Astrocyte (in vitro differentiated cells and primary cell): ENCODE measurements around the gene ARHGAP26. TPM values are rescaled to one million over a fixed set of nuclear protein-coding genes. Genes with fewer than 3 reads are reported as not detected.

Experiments
- DNase-seq: peaks from one replicate; pipeline ENCODE4 v3.0.0-alpha.2; 2010; ENCODE audit warnings: low read depth
- FAIRE-seq: peaks from 2 replicates; lab custom pipeline; 2011; peaks lifted over from hg19 to GRCh38; lab: Jason Lieb, UNC
- H2AFZ ChIP-seq: 2 replicates; pipeline ENCODE4 v1.6.0; 2012; ENCODE audit warnings: low read depth, low read length, inconsistent platforms
- H3K27ac ChIP-seq: 2 replicates; pipeline ENCODE4 v1.5.1; 2011; ENCODE audit warnings: low read depth, low read length, inconsistent platforms
- H3K27me3 ChIP-seq: 2 replicates; pipeline ENCODE4 v1.6.0; 2011; ENCODE audit warnings: low read length, inconsistent platforms; ENCODE audit not compliant: insufficient read depth
- H3K36me3 ChIP-seq: 2 replicates; pipeline ENCODE4 v1.5.1; 2011; ENCODE audit warnings: low read length, inconsistent platforms; ENCODE audit not compliant: insufficient read depth
- H3K4me1 ChIP-seq: 2 replicates; pipeline ENCODE4 v1.5.1; 2011; ENCODE audit warnings: low read length, inconsistent platforms; ENCODE audit not compliant: insufficient read depth
- H3K4me2 ChIP-seq: 2 replicates; pipeline ENCODE4 v1.6.0; 2012; ENCODE audit warnings: low read length, inconsistent platforms
- H3K4me3 ChIP-seq: 2 replicates; pipeline ENCODE4 v1.5.1; 2011; ENCODE audit warnings: low read depth, mild to moderate bottlenecking, low read length, inconsistent platforms; ENCODE audit not compliant: insufficient read depth
- H3K79me2 ChIP-seq: 2 replicates; pipeline ENCODE4 v1.6.0; 2012; ENCODE audit warnings: mild to moderate bottlenecking, low read length, inconsistent platforms; ENCODE audit not compliant: insufficient read depth
- H3K9ac ChIP-seq: 2 replicates; pipeline ENCODE4 v1.6.0; 2012; ENCODE audit warnings: mild to moderate bottlenecking, low read length, inconsistent platforms
- H3K9me3 ChIP-seq: 2 replicates; pipeline ENCODE4 v1.5.1; 2012; ENCODE audit warnings: low read depth, mild to moderate bottlenecking, low read length, inconsistent platforms; ENCODE audit not compliant: insufficient read depth
- H4K20me1 ChIP-seq: 2 replicates; pipeline ENCODE4 v1.6.0; 2012; ENCODE audit warnings: low read length, inconsistent platforms; ENCODE audit not compliant: insufficient read depth
- H3K27ac Mint-ChIP-seq: one replicate; pipeline ENCODE4 v1.8.0; 2021; ENCODE audit warnings: mild to moderate bottlenecking, mixed read lengths; ENCODE audit not compliant: unreplicated experiment
- H3K27me3 Mint-ChIP-seq: one replicate; pipeline ENCODE4 v1.8.0; 2021; ENCODE audit warnings: low read depth, mixed read lengths; ENCODE audit not compliant: unreplicated experiment
- H3K36me3 Mint-ChIP-seq: one replicate; pipeline ENCODE4 v1.8.0; 2021; ENCODE audit warnings: low read depth, mixed read lengths; ENCODE audit not compliant: unreplicated experiment
- H3K4me1 Mint-ChIP-seq: one replicate; pipeline ENCODE4 v1.8.0; 2021; ENCODE audit warnings: low read depth, mixed read lengths; ENCODE audit not compliant: unreplicated experiment
- H3K4me3 Mint-ChIP-seq: one replicate; pipeline ENCODE4 v1.8.0; 2021; ENCODE audit warnings: mild to moderate bottlenecking, moderate library complexity, mixed read lengths; ENCODE audit not compliant: unreplicated experiment
- H3K9me3 Mint-ChIP-seq: one replicate; pipeline ENCODE4 v1.8.0; 2021; ENCODE audit warnings: mild to moderate bottlenecking, mixed read lengths; ENCODE audit not compliant: unreplicated experiment
- CTCF ChIP-seq: IDR thresholded peaks from 2 replicates; pipeline ENCODE4 v1.5.1; 2011; ENCODE audit warnings: low read depth, mild to moderate bottlenecking, inconsistent platforms, low read length, moderate library complexity; ENCODE audit not compliant: insufficient read depth
- EZH2 ChIP-seq: IDR thresholded peaks from 2 replicates; pipeline ENCODE4 v1.6.1; 2012; ENCODE audit warnings: mild to moderate bottlenecking, low read length, inconsistent platforms; ENCODE audit not compliant: insufficient read depth
- total RNA-seq: library from RNA; stranded (reverse); gene quantifications from 2 replicates; pipeline ENCODE4 v1.2.1, GENCODE V29; 2021

The ARHGAP26 gene
- total RNA-seq, 1 donor from 2014 or later, result 5.6 TPM

GRCh38 chr5:143029293-143029692 is 259.1 kb downstream of the ARHGAP26 start:
- Histone ChIP-seq H4K20me1 (no peaks in the 10 kb centered on the region), H3K4me3 (no peak overlapping the region), H2AFZ (no peak overlapping the region), H3K9me3 (no peaks in the 10 kb centered on the region), H3K36me3 (no peaks in the 10 kb centered on the region), H3K4me2 (no peak overlapping the region), H3K79me2 (no peaks in the 10 kb centered on the region), H3K9ac (no peak overlapping the region), H3K27ac (no peak overlapping the region), H3K27me3 (no peaks in the 10 kb centered on the region), H3K4me1 (peaks cover 5% of the 10 kb centered on the region)
- DNase-seq, result no peak
- TF ChIP-seq CTCF (no peak), EZH2 (no peak)
- FAIRE-seq, result no peak
- H3K9me3 Mint-ChIP-seq, result peaks cover 4% of the 10 kb centered on the region
- peaks cover 3% of the 10 kb centered on the region for H3K36me3 Mint-ChIP-seq
- H3K27ac Mint-ChIP-seq, result no peak overlapping the region
- no peak overlapping the region for H3K4me3 Mint-ChIP-seq
- H3K4me1 Mint-ChIP-seq, result peaks cover 27% of the 10 kb centered on the region
- no peaks in the 10 kb centered on the region for H3K27me3 Mint-ChIP-seq

DNA sequence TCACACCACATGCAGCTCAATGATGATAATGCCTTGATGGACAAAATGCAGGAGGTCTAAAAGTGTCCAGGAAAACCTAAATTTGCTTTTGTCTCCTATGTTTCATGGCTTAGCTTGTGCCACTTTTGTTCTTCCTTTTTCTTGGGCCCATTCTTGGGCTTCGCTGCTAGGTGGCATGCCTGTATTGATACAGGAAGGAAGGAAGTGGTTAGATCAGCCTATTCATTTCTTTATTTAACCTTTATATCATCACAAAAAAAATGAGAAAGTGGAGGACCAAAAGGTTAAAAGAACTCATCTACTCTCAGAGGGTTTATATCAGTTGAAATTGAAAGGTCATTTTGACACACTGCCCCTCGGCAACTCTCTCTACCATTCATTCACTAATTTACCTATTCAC is 260.2 kb downstream of the ARHGAP26 start:
- Mint-ChIP-seq H3K27ac (no peak overlapping the region), H3K36me3 (peaks cover 3% of the 10 kb centered on the region), H3K4me3 (no peak overlapping the region), H3K4me1 (peaks cover 29% of the 10 kb centered on the region), H3K9me3 (peaks cover 8% of the 10 kb centered on the region), H3K27me3 (no peaks in the 10 kb centered on the region)
- H3K27me3 ChIP-seq, result no peaks in the 10 kb centered on the region
- peaks cover 2% of the 10 kb centered on the region for H3K9me3 ChIP-seq
- H3K27ac ChIP-seq, result no peak overlapping the region
- H2AFZ ChIP-seq, result no peak overlapping the region
- TF ChIP-seq CTCF, result no peak
- no peak for TF ChIP-seq EZH2
- no peak overlapping the region for H3K4me2 ChIP-seq
- FAIRE-seq (no peak), DNase-seq (no peak)
- H3K4me1 ChIP-seq, result peaks cover 5% of the 10 kb centered on the region
- H3K4me3 ChIP-seq, result no peak overlapping the region
- no peak overlapping the region for H3K9ac ChIP-seq
- H3K36me3 ChIP-seq, result no peaks in the 10 kb centered on the region
- no peaks in the 10 kb centered on the region for H4K20me1 ChIP-seq
- no peaks in the 10 kb centered on the region for H3K79me2 ChIP-seq

- H3K27ac Mint-ChIP-seq, result no peak overlapping the region
- no peak for FAIRE-seq
- no peak overlapping the region for H3K9ac ChIP-seq
- no peaks in the 10 kb centered on the region for H4K20me1 ChIP-seq
- DNase-seq, result no peak
- TF ChIP-seq EZH2 (no peak), CTCF (no peak)
- no peaks in the 10 kb centered on the region for H3K27me3 ChIP-seq
- H3K27ac ChIP-seq, result no peak overlapping the region
- peaks cover 8% of the 10 kb centered on the region for H3K9me3 Mint-ChIP-seq
- peaks cover 3% of the 10 kb centered on the region for H3K9me3 ChIP-seq
- H3K4me2 ChIP-seq, result no peak overlapping the region
- H3K4me1 ChIP-seq, result peaks cover 6% of the 10 kb centered on the region
- H3K4me3 Mint-ChIP-seq, result no peak overlapping the region
- no peaks in the 10 kb centered on the region for H3K27me3 Mint-ChIP-seq
- no peak overlapping the region for H2AFZ ChIP-seq
- H3K79me2 ChIP-seq, result no peaks in the 10 kb centered on the region
- peaks cover 3% of the 10 kb centered on the region for H3K36me3 Mint-ChIP-seq
- H3K36me3 ChIP-seq, result no peaks in the 10 kb centered on the region
- no peak overlapping the region for H3K4me3 ChIP-seq
- H3K4me1 Mint-ChIP-seq, result peaks cover 21% of the 10 kb centered on the region
Measured at GRCh38 chr5:143031781-143032580, 261.8 kb downstream of the ARHGAP26 start.
